NCI-H774 (cell line): ENCODE data around the gene MOAP1.
"Not testable (repeated sequence)": the region's sequence is repeated elsewhere in the genome, so short reads cannot be mapped to it uniquely, and the experiment has no call there.

Experiments used
- DNase-seq: peaks from one replicate; lab custom pipeline; 2025; lab: John Stamatoyannopoulos, UW

MOAP1 gene

GRCh38 chr14:93183596-93184317, 940 bp downstream of the MOAP1 start:
- no peak for DNase-seq

GRCh38 chr14:93175492-93175891, 9.2 kb downstream of the MOAP1 start:
- DNase-seq = no peak

- not testable (repeated sequence) for DNase-seq
Observed at GRCh38 chr14:93174731-93175130, 10.0 kb downstream of the MOAP1 start.

- DNase-seq = no peak
Observed at GRCh38 chr14:93173943-93174395, 10.7 kb downstream of the MOAP1 start.

GRCh38 chr14:93171376-93171775, 13.3 kb downstream of the MOAP1 start:
- DNase-seq = no peak

DNA sequence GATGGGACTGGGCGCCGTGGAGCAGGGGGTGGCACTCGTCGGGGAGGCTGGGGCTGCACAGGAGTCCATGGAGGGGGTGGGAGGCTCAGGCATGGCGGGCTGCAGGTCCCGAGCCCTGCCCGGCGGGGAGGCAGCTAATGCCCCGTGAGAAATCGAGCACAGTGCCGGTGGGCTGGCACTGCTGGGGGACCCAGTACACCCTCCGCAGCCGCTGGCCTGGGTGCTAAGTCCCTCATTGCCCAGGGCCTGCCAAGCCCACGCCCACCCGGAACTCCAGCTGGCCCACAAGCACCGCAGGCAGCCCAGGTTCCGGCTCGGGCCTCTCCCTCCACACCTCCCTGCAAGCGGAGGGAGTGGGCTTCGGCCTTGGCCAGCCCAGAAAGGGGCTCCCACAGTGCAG, 14.6 kb downstream of the MOAP1 start:
- DNase-seq = not testable (repeated sequence)

DNA sequence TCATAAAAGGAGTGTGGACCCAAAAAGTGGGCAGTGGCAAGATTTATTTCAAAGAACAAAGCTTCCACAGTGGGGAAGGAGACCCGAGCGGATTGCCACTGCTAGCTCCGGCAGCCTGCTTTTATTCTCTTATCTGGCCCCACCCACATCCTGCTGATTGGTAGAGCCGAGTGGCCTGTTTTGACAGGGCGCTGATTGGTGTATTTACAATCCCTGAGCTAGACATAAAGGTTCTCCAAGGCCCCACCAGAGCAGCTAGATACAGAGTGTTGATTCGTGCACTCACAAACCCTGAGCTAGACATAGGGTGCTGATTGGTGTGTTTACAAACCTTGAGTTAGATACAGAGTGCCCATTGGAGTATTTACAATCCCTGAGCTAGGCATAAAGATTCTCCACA, 15.1 kb downstream of the MOAP1 start:
- DNase-seq = not testable (repeated sequence)

DNA sequence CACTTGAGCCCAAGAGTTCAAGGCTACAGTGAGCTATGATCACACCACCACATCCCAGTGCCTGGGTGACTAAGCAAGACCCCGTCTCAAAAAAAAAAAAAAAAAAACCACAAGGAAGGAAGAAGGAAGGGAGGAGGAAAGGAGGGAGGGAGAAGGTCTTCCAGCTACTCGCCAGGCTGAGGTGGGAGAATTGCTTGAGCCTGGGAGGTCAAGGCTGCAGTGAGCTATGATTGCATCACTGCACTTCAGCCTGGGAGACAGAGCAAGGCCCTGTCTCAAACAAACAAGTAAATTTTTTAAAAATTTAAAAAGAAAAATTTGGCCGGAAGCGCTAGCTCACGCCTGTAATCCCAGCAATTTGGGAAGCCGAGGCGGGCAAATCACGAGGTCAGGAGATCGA, 16.1 kb downstream of the MOAP1 start:
- DNase-seq = not testable (repeated sequence)

GRCh38 chr14:93165271-93166265, 19.1 kb downstream of the MOAP1 start:
- not testable (repeated sequence) for DNase-seq

DNA sequence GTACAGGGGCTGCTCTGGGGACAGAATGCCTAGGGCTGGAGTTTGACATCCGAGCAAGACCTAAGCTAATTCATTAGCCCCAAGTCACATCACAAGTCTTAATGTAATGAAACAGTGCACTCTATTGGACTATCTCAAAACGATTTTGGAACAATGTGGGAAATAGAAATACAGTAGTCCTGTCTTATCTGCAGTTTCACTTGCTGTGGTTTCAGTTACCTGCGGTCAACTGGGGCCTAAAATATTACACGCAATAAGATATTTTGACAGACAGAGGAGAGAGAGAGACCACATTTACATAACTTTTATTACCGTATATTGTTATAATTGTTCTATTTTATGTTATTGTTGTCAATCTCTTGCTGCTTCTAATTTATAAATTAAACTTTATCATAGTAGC, 21.1 kb downstream of the MOAP1 start:
- DNase-seq = no peak

GRCh38 chr14:93161411-93161940, 23.2 kb downstream of the MOAP1 start:
- no peak for DNase-seq

DNA sequence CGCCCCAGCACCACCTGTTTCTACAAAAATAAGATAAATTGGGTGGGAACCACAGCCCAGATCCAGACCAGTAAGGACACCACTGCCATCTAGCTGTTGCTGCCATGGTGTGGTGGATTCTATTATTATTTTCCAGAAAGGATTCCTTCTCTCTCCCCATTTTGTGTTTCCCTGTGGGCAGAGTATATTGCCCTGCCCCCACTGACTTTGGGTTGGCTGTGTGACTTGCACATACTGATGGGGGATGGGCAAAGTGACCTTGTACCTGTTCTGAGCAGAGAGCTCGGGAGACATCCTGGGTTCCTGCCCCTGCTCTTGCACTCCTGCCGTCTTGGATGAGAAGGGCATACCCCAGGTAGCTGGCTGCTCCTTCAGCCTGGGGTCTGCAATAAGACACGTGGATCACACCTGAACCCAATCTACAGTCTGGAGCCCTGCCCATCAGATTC, 24.3 kb downstream of the MOAP1 start:
- DNase-seq = no peak

DNA sequence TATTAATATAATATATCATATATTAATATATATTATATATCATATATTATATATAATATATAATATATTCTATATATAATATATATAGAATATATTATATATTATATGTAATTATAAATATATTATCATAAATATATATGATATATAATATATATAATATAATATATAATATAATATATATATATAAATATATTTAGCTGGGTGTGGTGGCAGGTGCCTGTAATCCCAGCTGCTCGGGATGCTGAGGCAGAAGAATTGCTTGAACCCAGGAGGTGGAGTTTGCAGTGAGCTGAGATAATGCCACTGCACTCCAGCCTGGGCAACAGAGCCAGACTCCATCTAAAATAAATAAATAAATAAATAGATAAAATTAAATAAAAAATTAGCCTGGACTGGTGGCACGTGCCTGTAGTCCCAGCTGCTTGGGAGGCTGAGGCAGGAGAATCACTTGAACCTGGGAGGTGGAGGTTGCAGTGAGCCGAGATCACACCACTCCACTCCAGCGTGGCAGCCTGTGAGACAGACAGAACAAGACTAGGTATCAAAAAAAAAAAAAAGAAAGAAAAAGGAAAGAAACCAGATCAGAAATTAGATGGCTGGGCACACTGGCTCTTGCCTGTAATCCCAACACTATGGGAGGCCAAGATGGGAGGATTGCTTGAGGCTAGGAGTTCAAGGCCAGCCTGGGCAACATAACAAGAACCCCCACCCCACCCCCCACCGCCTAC, 24.9 kb downstream of the MOAP1 start:
- not testable (repeated sequence) for DNase-seq

DNA sequence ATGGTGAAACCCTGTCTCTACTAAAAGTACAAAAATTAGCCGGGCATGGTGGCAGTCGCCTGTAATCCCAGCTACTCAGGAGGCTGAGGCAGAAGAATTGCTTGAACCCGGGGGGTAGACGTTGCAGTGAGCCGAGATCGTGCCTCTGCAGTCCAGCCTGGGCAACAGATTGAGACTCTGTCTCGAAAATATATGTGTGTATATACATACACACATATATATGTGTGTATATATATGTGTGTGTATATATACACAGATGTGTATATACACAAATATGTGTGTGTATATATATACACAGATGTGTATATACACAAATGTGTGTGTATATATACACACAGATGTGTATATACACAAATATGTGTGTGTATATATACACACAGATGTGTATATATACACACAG, 26.3 kb downstream of the MOAP1 start:
- DNase-seq = not testable (repeated sequence)

DNA sequence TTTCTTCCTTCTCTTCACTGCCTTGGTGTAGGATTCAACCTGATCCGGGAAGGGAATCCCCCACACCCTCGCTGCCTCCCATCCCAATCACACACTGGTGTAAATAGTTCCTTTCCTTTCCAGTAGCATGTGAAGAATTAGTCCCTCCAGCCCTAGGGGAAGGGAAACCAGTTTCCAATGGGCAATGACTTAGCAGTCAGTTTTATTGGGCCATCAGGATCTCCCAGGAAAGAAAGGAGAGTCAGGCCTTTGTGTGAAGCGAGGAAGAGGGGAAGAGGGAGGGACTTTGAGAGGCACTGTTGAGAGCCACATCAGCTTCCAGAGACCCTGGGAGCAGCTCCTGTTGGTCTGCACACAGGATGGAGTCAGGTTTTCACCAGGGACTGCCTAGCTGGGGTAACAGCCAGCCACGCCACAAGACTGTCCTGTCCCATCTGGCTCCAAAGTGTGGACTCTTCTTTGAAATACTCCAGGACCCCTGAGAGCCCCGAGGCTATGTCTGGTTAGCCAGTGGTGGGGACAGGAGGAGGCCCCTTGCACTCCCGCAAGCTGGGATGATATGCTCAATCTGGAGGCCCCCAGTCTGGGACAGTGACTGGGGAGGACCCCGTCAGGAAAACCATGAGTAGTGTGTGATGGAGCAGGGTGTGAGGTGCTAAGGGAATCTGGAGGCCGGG, 27.9 kb downstream of the MOAP1 start:
- DNase-seq = no peak

DNA sequence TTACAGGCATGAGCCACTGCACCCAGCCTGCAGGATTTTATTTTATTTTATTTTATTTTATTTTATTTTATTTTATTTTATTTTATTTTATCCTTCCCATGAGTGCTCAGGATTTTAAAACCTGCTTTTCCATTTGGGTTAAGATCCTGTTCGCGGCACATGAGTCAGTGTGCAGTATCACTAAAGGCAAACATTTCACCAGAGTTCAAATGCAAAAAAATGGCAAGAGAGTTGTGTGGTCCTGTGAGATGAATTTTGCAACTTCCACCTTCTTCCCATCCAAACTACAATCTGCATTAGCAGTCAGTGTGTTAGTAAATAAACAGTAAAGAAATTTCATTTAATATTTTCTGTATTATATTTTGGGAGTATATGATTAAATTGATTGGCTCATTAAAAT, 29.0 kb downstream of the MOAP1 start:
- DNase-seq = no peak

DNA sequence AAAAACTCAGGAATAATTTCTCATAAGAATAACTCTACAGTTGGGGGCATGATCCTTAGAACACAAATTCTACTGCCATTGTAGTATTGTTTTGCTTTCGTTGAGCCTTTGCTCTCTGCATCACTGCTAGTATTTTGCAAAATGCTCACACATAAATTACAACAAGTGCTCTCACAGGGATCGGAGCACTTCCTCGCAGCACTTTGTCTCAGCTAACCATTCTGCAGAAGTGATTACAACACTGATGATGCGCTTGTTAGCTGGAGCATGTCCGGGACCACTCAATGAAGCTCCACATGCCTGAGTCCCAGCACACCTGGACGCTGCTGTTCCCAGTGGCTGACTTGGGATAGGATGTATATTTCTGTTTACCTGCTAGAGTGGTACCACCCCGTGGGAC, 31.6 kb downstream of the MOAP1 start:
- no peak for DNase-seq

DNA sequence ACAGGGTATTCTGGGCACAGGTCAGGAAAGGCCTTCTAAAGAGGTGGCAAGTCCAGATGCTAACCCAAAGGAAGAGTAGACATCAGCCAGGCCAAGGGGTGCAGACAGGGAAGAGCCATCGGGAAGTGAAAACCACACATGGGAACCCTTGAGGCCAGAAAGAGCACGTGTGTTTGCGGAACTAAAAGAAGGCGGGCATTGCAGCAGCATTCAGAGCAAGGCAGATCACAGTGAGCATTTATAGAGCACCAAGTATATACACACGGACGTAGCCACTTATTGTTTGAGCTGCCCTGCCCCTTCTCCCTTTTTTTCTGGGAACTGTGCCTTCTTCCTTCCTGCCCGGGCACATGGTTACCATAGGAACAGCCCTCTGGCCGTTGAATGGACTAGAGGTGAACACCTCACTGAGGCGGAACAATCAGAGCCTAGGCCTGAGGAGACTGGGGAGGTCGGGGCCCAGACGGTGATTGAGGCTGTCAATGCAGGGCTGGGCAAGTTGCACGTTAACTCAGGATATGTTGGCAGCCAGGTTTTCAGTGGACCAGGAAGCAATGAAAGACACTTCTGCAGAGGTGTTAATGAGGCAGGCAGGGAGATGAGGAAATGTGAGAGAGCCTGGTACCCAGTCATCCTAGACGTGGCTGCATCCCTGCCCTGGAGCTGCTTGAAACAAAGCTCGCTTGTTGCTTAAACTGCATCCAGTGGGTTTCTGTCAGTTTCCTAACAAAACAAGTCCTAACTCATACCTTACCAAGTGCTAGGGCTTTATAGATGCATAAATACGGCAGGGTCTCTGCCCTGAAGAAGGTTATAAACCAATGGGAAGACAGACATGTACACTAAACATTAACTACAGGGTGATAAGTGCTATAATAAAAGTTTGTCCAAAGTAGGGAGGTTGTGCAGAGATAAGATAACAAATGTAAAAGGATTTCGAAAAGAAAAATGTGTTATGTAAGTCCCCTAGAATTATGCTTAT, 34.2 kb downstream of the MOAP1 start:
- DNase-seq = no peak

GRCh38 chr14:93148979-93149378, 35.7 kb downstream of the MOAP1 start:
- no peak for DNase-seq

DNA sequence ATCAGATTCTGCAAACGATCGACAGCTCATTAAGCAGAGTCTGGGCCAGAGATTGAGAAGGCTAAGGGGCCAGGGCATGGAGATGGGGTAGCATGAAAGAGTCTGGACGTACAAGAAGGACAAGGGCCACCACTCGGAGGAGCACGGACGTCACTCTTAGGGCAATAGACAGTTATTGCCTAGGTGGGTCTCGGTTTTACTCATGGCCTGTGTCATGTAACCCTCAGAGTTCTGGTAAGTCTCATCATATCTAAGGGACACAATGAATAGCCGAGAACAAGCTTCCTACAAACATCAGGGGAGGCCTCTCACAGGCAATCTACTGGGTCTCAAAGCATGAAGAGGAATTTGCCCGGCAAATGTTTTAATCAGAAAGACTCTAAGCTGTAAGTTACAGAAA, 38.6 kb downstream of the MOAP1 start:
- DNase-seq = no peak
